Breast epithelium (tissue), 3 donors: Measurements from ENCODE around the gene ENTPD2.

Experiments used
- POLR2A ChIP-seq: fragments of 450-650 bp; IDR thresholded peaks from one replicate; pipeline ENCODE4 v1.6.1; 2016; ENCODE audit warnings: antibody characterized with exemption, mild to moderate bottlenecking, moderate library complexity
- TF ChIP-seq, protein P1 (sequence below), 3 donors: fragments of 450-650 bp; IDR thresholded peaks; one replicate each; pipeline ENCODE4 v1.5.1; 2016 to 2017; ENCODE audit warnings: antibody characterized with exemption in 3 of 3, mild to moderate bottlenecking in 3 of 3, moderate library complexity in 3 of 3

DNA sequence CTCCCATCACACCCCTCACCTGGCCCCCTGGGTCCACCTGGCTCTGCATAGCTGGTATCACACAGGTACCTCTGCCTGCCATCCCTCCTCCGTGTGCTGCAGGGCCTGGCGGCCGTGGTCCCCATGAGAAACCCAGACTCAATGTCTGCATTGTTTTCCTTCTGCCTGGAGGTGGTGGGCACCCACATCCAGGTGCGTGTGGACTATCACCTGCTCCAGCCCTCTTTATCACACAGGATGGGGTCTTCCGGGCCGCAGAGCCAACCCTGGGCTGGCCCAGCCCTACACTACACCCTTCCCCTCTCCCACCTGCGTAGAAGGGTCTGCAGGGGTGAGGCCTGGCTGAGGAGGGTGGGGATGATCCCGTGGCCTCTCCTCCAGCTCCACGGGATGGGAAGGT, 14.9 kb downstream of the ENTPD2 start:
- TF ChIP-seq, protein P1, sequence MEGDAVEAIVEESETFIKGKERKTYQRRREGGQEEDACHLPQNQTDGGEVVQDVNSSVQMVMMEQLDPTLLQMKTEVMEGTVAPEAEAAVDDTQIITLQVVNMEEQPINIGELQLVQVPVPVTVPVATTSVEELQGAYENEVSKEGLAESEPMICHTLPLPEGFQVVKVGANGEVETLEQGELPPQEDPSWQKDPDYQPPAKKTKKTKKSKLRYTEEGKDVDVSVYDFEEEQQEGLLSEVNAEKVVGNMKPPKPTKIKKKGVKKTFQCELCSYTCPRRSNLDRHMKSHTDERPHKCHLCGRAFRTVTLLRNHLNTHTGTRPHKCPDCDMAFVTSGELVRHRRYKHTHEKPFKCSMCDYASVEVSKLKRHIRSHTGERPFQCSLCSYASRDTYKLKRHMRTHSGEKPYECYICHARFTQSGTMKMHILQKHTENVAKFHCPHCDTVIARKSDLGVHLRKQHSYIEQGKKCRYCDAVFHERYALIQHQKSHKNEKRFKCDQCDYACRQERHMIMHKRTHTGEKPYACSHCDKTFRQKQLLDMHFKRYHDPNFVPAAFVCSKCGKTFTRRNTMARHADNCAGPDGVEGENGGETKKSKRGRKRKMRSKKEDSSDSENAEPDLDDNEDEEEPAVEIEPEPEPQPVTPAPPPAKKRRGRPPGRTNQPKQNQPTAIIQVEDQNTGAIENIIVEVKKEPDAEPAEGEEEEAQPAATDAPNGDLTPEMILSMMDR (IDR thresholded peaks at IDR 0.05): no peak
- no peak for TF ChIP-seq POLR2A
